HCT116 (cell line): Measurements from ENCODE around the gene ATP2B1. TPM values are rescaled to one million over a fixed set of nuclear protein-coding genes. Genes with fewer than 3 reads are reported as not detected.

ENCODE experiments used
- ATAC-seq: fragments of 200-7000 bp; cut with Tn5 transposase; 2 replicates; pipeline ENCODE4 v1.9.1; 2020; ENCODE audit warnings: mild to moderate bottlenecking, moderate library complexity
- BruUV-seq: library from RNA; stranded (reverse); fragments of 400-500 nt; replicated peaks from 2 replicates; lab custom pipeline; 2021; lab: Mats Ljungman, UMichigan
- CTCF ChIA-PET: fragments of 300-600 bp; sonication (Branson Sonifier 250); formaldehyde crosslinking; loops from one replicate; lab custom pipeline; 2021; ENCODE audit warnings: antibody characterized with exemption; lab: Charles Lee
- POLR2A ChIA-PET: fragments of 300-600, 350-600 bp; sonication (Branson Sonifier 250); formaldehyde crosslinking; loops from one replicate; lab custom pipeline; 2021; ENCODE audit warnings: antibody characterized with exemption; lab: Charles Lee
- RAD21 ChIA-PET, 2 experiments: fragments of 300-600 bp; sonication (Branson Sonifier 250); formaldehyde crosslinking; loops; one replicate each; lab custom pipeline; 2023; ENCODE audit warnings: low total read pairs in 2 of 2; ENCODE audit not compliant: uncharacterized antibody in 2 of 2, unreplicated experiment in 2 of 2, low non-redundant PET in 1 of 2; lab: Charles Lee
- DNase-seq: peaks from one replicate; pipeline ENCODE4 v3.0.0-alpha.2; 2010; ENCODE audit warnings: low read depth, low spot score
- H2AFZ ChIP-seq: fragments of 200-600 bp; shearing (Covaris generic), sonication (generic); 2 replicates; pipeline ENCODE4 v1.6.1; 2017; ENCODE audit warnings: low read depth, mixed run types, mixed read lengths, antibody characterized with exemption, low read length; ENCODE audit not compliant: poor library complexity, severe bottlenecking
- H3K27ac ChIP-seq: 2 replicates; pipeline ENCODE4 v1.5.1; 2012; ENCODE audit warnings: low read depth, low read length
- H3K27me3 ChIP-seq: fragments of 200-600 bp; sonication (generic); 2 replicates; pipeline ENCODE4 v1.6.1; 2016; ENCODE audit warnings: mixed run types, low read length, mixed read lengths; ENCODE audit not compliant: insufficient read depth
- H3K36me3 ChIP-seq, 2 experiments: fragments of 200-500 bp in 1 of 2; fragments of 200-600 bp in 1 of 2; sonication (Bioruptor generic) in 1 of 2; sonication (generic) in 1 of 2; 2 replicates each; pipeline versions ENCODE4 v1.5.1 to v1.6.1; 2014 to 2016; ENCODE audit warnings: low read length in 2 of 2, inconsistent platforms in 1 of 2, mixed read lengths in 1 of 2, mixed run types in 1 of 2; ENCODE audit not compliant: insufficient read depth in 2 of 2, control insufficient read depth in 1 of 2
- H3K4me1 ChIP-seq, 2 experiments: fragments of 200-600 bp in 1 of 2; sonication (generic) in 1 of 2; 2 replicates each; pipeline versions ENCODE4 v1.5.1 to v1.6.1; 2012 to 2017; ENCODE audit warnings: low read length in 2 of 2, inconsistent platforms in 1 of 2, mild to moderate bottlenecking in 1 of 2, mixed read lengths in 1 of 2, mixed run types in 1 of 2, moderate library complexity in 1 of 2; ENCODE audit not compliant: insufficient read depth in 2 of 2, control insufficient read depth in 1 of 2
- H3K4me2 ChIP-seq: fragments of 200-600 bp; sonication (generic); 2 replicates; pipeline ENCODE4 v1.6.1; 2017; ENCODE audit warnings: mixed run types, low read length, mixed read lengths
- H3K4me3 ChIP-seq, 2 experiments: fragments of 200-600 bp in 1 of 2; sonication (generic) in 1 of 2; replicated peaks in 1 of 2; 2 replicates each; pipeline ENCODE4 v1.5.1; 2011 to 2016; ENCODE audit warnings: low read length in 2 of 2, control low read depth in 1 of 2, low read depth in 1 of 2, mild to moderate bottlenecking in 1 of 2, mixed read lengths in 1 of 2, mixed run types in 1 of 2
- H3K79me2 ChIP-seq: fragments of 200-600 bp; sonication (generic); 2 replicates; pipeline ENCODE4 v1.6.1; 2017; ENCODE audit warnings: mild to moderate bottlenecking, mixed run types, low read length, moderate library complexity, mixed read lengths; ENCODE audit not compliant: insufficient read depth
- H3K9ac ChIP-seq: fragments of 200-600 bp; sonication (generic); 2 replicates; pipeline ENCODE4 v1.6.1; 2016; ENCODE audit warnings: low read length, mixed read lengths
- H3K9me2 ChIP-seq: fragments of 200-600 bp; sonication (generic), shearing (Covaris generic); 2 replicates; pipeline ENCODE4 v1.6.1; 2017; ENCODE audit warnings: mixed run types, mild to moderate bottlenecking, moderate library complexity; ENCODE audit not compliant: insufficient read depth
- H3K9me3 ChIP-seq, 2 experiments: fragments of 200-500 bp in 1 of 2; fragments of 200-600 bp in 1 of 2; sonication (Bioruptor generic) in 1 of 2; sonication (generic) in 1 of 2; 2 replicates each; pipeline ENCODE4 v1.6.1; 2014 to 2017; ENCODE audit warnings: low read length in 2 of 2, mixed read lengths in 2 of 2, inconsistent platforms in 1 of 2, low read depth in 1 of 2, mild to moderate bottlenecking in 1 of 2, mixed run types in 1 of 2, moderate library complexity in 1 of 2; ENCODE audit not compliant: control insufficient read depth in 1 of 2, insufficient read depth in 1 of 2
- H4K20me1 ChIP-seq: fragments of 200-600 bp; sonication (generic), shearing (Covaris generic); 2 replicates; pipeline ENCODE4 v1.6.1; 2017; ENCODE audit warnings: mixed run types, mild to moderate bottlenecking, moderate library complexity; ENCODE audit not compliant: insufficient read depth
- CEBPB ChIP-seq: IDR thresholded peaks from 2 replicates; pipeline ENCODE4 v1.6.1; 2012; ENCODE audit warnings: low read depth
- EGR1 ChIP-seq: IDR thresholded peaks from 2 replicates; pipeline ENCODE4 v1.6.1; 2012; ENCODE audit warnings: low read depth
- ELF1 ChIP-seq: IDR thresholded peaks from 2 replicates; pipeline ENCODE4 v1.6.1; 2012; ENCODE audit warnings: low read depth, borderline replicate concordance
- EZH2 ChIP-seq: fragments of 200-600 bp; sonication (generic); IDR thresholded peaks from 2 replicates; pipeline ENCODE4 v1.6.1; 2017; ENCODE audit warnings: antibody characterized with exemption, mixed run types
- EZH2phosphoT487 ChIP-seq: fragments of 200-600 bp; IDR thresholded peaks from 2 replicates; pipeline ENCODE4 v1.6.1; 2018; ENCODE audit warnings: antibody characterized with exemption, borderline replicate concordance
- POLR2A ChIP-seq: IDR thresholded peaks from 2 replicates; pipeline ENCODE4 v1.7.0; 2011; ENCODE audit warnings: borderline replicate concordance; ENCODE audit not compliant: insufficient read depth, insufficient read length; ENCODE audit errors: extremely low read depth
- REST ChIP-seq: IDR thresholded peaks from 2 replicates; pipeline ENCODE4 v1.6.1; 2012; ENCODE audit warnings: low read depth
- SIN3A ChIP-seq: IDR thresholded peaks from 2 replicates; pipeline ENCODE4 v1.6.1; 2012; ENCODE audit warnings: low read depth
- SP1 ChIP-seq: IDR thresholded peaks from 2 replicates; pipeline ENCODE4 v1.6.1; 2012; ENCODE audit warnings: low read depth
- SRF ChIP-seq: IDR thresholded peaks from 2 replicates; pipeline ENCODE4 v1.6.1; 2012; ENCODE audit warnings: low read depth
- YY1 ChIP-seq: IDR thresholded peaks from 2 replicates; pipeline ENCODE4 v1.6.1; 2011; ENCODE audit warnings: low read length, low read depth, moderate library complexity, mild to moderate bottlenecking; ENCODE audit not compliant: insufficient replicate concordance; ENCODE audit errors: extremely low read depth
- ZFX ChIP-seq: fragments of 450-650 bp; IDR thresholded peaks from 2 replicates; pipeline ENCODE4 v1.6.1; 2017
- ZNF274 ChIP-seq: fragments of 200-500 bp; sonication (Bioruptor generic); IDR thresholded peaks from 2 replicates; pipeline ENCODE4 v1.6.1; 2014; ENCODE audit warnings: mild to moderate bottlenecking, low read depth, low read length, inconsistent platforms
- intact Hi-C: fragments of 100-400 bp; cut with micrococcal nuclease; formaldehyde crosslinking; loops from 2 replicates; pipeline ENCODE4 v1.10.0; 2022
- total RNA-seq: library from RNA; stranded (reverse); gene quantifications from one replicate; pipeline ENCODE4 v1.2.1, GENCODE V29; 2021; ENCODE audit not compliant: unreplicated experiment
- TF ChIP-seq, protein P1 (sequence below), 3 experiments: fragments of 200-600 bp in 1 of 3; sonication (generic) in 1 of 3; IDR thresholded peaks in 2 of 3; conservative IDR thresholded peaks in 1 of 3; 2 replicates each; pipeline ENCODE4 v1.5.1; 2012 to 2017; ENCODE audit warnings: low read depth in 2 of 3, low read length in 2 of 3, antibody characterized with exemption in 1 of 3, borderline replicate concordance in 1 of 3, control low read depth in 1 of 3, mild to moderate bottlenecking in 1 of 3, mixed read lengths in 1 of 3, mixed run types in 1 of 3, moderate library complexity in 1 of 3; ENCODE audit not compliant: insufficient read depth in 1 of 3
- TF ChIP-seq, protein P2 (sequence below): IDR thresholded peaks from 2 replicates; pipeline ENCODE4 v1.6.1; 2012

The ATP2B1 gene
- total RNA-seq, 1 experiment from 2014 or later, result 62.4 TPM

GRCh38 chr12:89679631-89680030 is 29.0 kb downstream of the ATP2B1 start:
- CTCF ChIA-PET, result no interaction called here
- Histone ChIP-seq H3K27me3 (no peaks in the 10 kb centered on the region), H3K36me3 (no peaks in the 10 kb centered on the region), H3K9me2 (no peaks in the 10 kb centered on the region), H2AFZ (no peak overlapping the region), H4K20me1 (0 out of 2 replicates have a peak, but pooled peaks cover 4% of the 10 kb centered on the region), H3K4me3 (no peak overlapping the region), H3K9ac (no peak overlapping the region), H3K9me3 (peaks cover 0 to 3% of the 10 kb centered on the region in 2 experiments; a peak in 1 of 4 replicates), H3K4me1 (no peaks in the 10 kb centered on the region), H3K79me2 (peaks cover 100% of the 10 kb centered on the region), H3K4me2 (no peak overlapping the region), H3K27ac (no peak overlapping the region)
- no TSS peak for BruUV-seq
- RAD21 ChIA-PET, result no interaction called here
- intact Hi-C loops, result no loop called here
- POLR2A ChIA-PET, result no interaction called here
- no peak for DNase-seq
- ATAC-seq, result no peak
- TF ChIP-seq POLR2A (no peak), ZNF274 (no peak), SIN3A (no peak), YY1 (no peak), CEBPB (no peak), ZFX (no peak), EZH2phosphoT487 (no peak), EZH2 (no peak), EGR1 (no peak), SRF (no peak), SP1 (no peak), ELF1 (no peak), REST (no peak)
- TF ChIP-seq, protein P1, sequence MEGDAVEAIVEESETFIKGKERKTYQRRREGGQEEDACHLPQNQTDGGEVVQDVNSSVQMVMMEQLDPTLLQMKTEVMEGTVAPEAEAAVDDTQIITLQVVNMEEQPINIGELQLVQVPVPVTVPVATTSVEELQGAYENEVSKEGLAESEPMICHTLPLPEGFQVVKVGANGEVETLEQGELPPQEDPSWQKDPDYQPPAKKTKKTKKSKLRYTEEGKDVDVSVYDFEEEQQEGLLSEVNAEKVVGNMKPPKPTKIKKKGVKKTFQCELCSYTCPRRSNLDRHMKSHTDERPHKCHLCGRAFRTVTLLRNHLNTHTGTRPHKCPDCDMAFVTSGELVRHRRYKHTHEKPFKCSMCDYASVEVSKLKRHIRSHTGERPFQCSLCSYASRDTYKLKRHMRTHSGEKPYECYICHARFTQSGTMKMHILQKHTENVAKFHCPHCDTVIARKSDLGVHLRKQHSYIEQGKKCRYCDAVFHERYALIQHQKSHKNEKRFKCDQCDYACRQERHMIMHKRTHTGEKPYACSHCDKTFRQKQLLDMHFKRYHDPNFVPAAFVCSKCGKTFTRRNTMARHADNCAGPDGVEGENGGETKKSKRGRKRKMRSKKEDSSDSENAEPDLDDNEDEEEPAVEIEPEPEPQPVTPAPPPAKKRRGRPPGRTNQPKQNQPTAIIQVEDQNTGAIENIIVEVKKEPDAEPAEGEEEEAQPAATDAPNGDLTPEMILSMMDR (IDR thresholded peaks at IDR 0.05 in 2 of 3, conservative IDR thresholded peaks at IDR 0.05 in 1 of 3; ENCODE audit: borderline replicate concordance in 1 of 3, insufficient read depth in 1 of 3, low read depth in 2 of 3, low read length in 2 of 3), result no peak
- TF ChIP-seq, protein P2, sequence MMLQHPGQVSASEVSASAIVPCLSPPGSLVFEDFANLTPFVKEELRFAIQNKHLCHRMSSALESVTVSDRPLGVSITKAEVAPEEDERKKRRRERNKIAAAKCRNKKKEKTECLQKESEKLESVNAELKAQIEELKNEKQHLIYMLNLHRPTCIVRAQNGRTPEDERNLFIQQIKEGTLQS, result no peak
- TF ChIP-seq, all 23 proteins: peak for 0
